Gastroesophageal sphincter (tissue), 4 donors: ENCODE results near the gene MT1G. TPM values are rescaled to one million over a fixed set of nuclear protein-coding genes. Genes with fewer than 3 reads are reported as not detected.
"Not testable (repeated sequence)": the region's sequence is repeated elsewhere in the genome, so short reads cannot be mapped to it uniquely, and the experiment has no call there.

Experiments
- ATAC-seq: fragments of 150-250 bp; one replicate; pipeline ENCODE4 v1.9.1; 2016; ENCODE audit warnings: mild to moderate bottlenecking, moderate library complexity
- H3K27ac ChIP-seq, 4 donors: fragments of 200-600 bp; sonication (generic) in 3 of 4; 1 replicate in 3 of 4; 2 replicates in 1 of 4; pipeline ENCODE4 v1.5.1; 2016 to 2019
- H3K27me3 ChIP-seq: fragments of 200-600 bp; sonication (generic); one replicate; pipeline ENCODE4 v1.5.1; 2019
- H3K36me3 ChIP-seq, 2 donors: fragments of 200-600 bp; sonication (generic); one replicate each; pipeline ENCODE4 v1.5.1; 2019; ENCODE audit warnings: control low read depth in 1 of 2
- H3K4me1 ChIP-seq, 3 donors: fragments of 200-600 bp; sonication (generic); 1 replicate in 2 of 3; 2 replicates in 1 of 3; pipeline ENCODE4 v1.5.1; 2016 to 2019; ENCODE audit warnings: control low read depth in 2 of 3
- H3K4me3 ChIP-seq, 2 donors: fragments of 200-600 bp; sonication (generic); one replicate each; pipeline ENCODE4 v1.5.1; 2019; ENCODE audit warnings: mild to moderate bottlenecking in 1 of 2, moderate library complexity in 1 of 2
- H3K9me3 ChIP-seq, 3 donors: fragments of 200-600 bp; sonication (generic); one replicate each; pipeline ENCODE4 v1.5.1; 2017 to 2019; ENCODE audit warnings: control low read depth in 2 of 3
- CTCF ChIP-seq, 4 experiments: fragments of 200-600 bp in 2 of 4; fragments of 450-650 bp in 2 of 4; sonication (generic) in 1 of 4; IDR thresholded peaks; one replicate each; pipeline ENCODE4 v1.5.1; 2017 to 2019; ENCODE audit warnings: antibody characterized with exemption in 4 of 4, mild to moderate bottlenecking in 2 of 4, moderate library complexity in 2 of 4
- EP300 ChIP-seq: sonication (generic); formaldehyde crosslinking; IDR thresholded peaks from one replicate; pipeline ENCODE4 v1.6.1; 2017; ENCODE audit warnings: antibody characterized with exemption, mild to moderate bottlenecking
- POLR2A ChIP-seq, 2 donors: fragments of 450-650 bp; IDR thresholded peaks; one replicate each; pipeline ENCODE4 v1.6.1; 2017; ENCODE audit warnings: antibody characterized with exemption in 2 of 2, mild to moderate bottlenecking in 2 of 2, moderate library complexity in 1 of 2
- POLR2AphosphoS5 ChIP-seq: sonication (generic); formaldehyde crosslinking; IDR thresholded peaks from one replicate; pipeline ENCODE4 v1.6.1; 2017; ENCODE audit warnings: antibody characterized with exemption
- WGBS, 2 donors: methylation state at CpG; one replicate each; pipeline ENCODE4 v1.1.5; 2018; ENCODE audit warnings: low coverage in 1 of 2; 5-methylcytosine and 5-hydroxymethylcytosine counted together
- total RNA-seq, 4 donors: library from RNA; depleted of rRNA; stranded (reverse); fragments of >200 nt; gene quantifications; one replicate each; pipeline ENCODE4 v1.1.0, GENCODE V29; 2016

Gene MT1G
- 10 to 100 TPM in 3 of 4 donors, not detected in 1; 16.0 to 40.0 (median 21.6) TPM for total RNA-seq

- H3K4me1 ChIP-seq: peaks cover 0 to 26% (median 15%) of the 10 kb centered on the region in 3 donors
- peaks cover 100% of the 10 kb centered on the region for H3K27me3 ChIP-seq
- no peaks in the 10 kb centered on the region for H3K36me3 ChIP-seq
- WGBS, 2 donors: 5 to 45% methylated on average over 10 to 22 of the region's 46 CpGs
- TF ChIP-seq POLR2A (IDR thresholded peaks at IDR 0.05) (no peak), EP300 (no peak), POLR2AphosphoS5 (no peak), CTCF (IDR thresholded peaks at IDR 0.05) (no peak)
- H3K9me3 ChIP-seq: no peaks in the 10 kb centered on the region
- ATAC-seq: peak; percentile 73
- no peak within 1 kb of the TSS for H3K27ac ChIP-seq
- H3K4me3 ChIP-seq: peak within 1 kb of the TSS in 1 of 2 donors; percentile 29
Observed at GRCh38 chr16:56667581-56668571, at the start of gene MT1G. Gene MT1G (minus strand): TSS chr16:56668065. CDS start chr16:56667993, 72 bp downstream.

- not testable (repeated sequence) for H3K4me3 ChIP-seq, ATAC-seq, H3K4me1 ChIP-seq, H3K9me3 ChIP-seq, H3K36me3 ChIP-seq, H3K27ac ChIP-seq, H3K27me3 ChIP-seq
- 94 to 100% methylated on average over 2 of the region's 2 CpGs for WGBS, 2 donors
Observed at GRCh38 chr16:56717532-56717931, 49.7 kb upstream of the MT1G start.

GRCh38 chr16:56716761-56717160, 48.9 kb upstream of the MT1G start:
- no peaks in the 10 kb centered on the region for H3K36me3 ChIP-seq
- no peak for ATAC-seq
- no peaks in the 10 kb centered on the region for H3K27me3 ChIP-seq
- no peaks in the 10 kb centered on the region for H3K9me3 ChIP-seq
- H3K27ac ChIP-seq: no peak overlapping the region
- 67 to 69% methylated on average over 3 of the region's 3 CpGs for WGBS, 2 donors
- no peak for TF ChIP-seq POLR2A (IDR thresholded peaks at IDR 0.05)
- TF ChIP-seq CTCF (IDR thresholded peaks at IDR 0.05): no peak
- no peak for TF ChIP-seq EP300
- no peak for TF ChIP-seq POLR2AphosphoS5
- H3K4me3 ChIP-seq: no peak overlapping the region
- H3K4me1 ChIP-seq: no peaks in the 10 kb centered on the region

- Histone ChIP-seq H3K27ac (no peak overlapping the region), H3K36me3 (no peaks in the 10 kb centered on the region), H3K9me3 (no peaks in the 10 kb centered on the region), H3K27me3 (no peaks in the 10 kb centered on the region), H3K4me1 (no peaks in the 10 kb centered on the region), H3K4me3 (no peak overlapping the region)
- TF ChIP-seq POLR2AphosphoS5: no peak
- no peak for TF ChIP-seq POLR2A (IDR thresholded peaks at IDR 0.05)
- no peak for TF ChIP-seq EP300
- TF ChIP-seq CTCF (IDR thresholded peaks at IDR 0.05): no peak
- 70 to 72% methylated on average over 4 of the region's 4 CpGs for WGBS, 2 donors
- ATAC-seq: no peak
Observed at GRCh38 chr16:56715126-56715525, 47.3 kb upstream of the MT1G start.

- H3K4me3 ChIP-seq: no peak overlapping the region
- H3K4me1 ChIP-seq: no peaks in the 10 kb centered on the region
- H3K27me3 ChIP-seq: no peaks in the 10 kb centered on the region
- ATAC-seq: no peak
- WGBS, 2 donors: 96 to 100% methylated on average over 1 to 2 of the region's 2 CpGs
- no peak overlapping the region for H3K27ac ChIP-seq
- no peak for TF ChIP-seq CTCF (IDR thresholded peaks at IDR 0.05)
- no peak for TF ChIP-seq POLR2A (IDR thresholded peaks at IDR 0.05)
- TF ChIP-seq EP300: no peak
- no peak for TF ChIP-seq POLR2AphosphoS5
- no peaks in the 10 kb centered on the region for H3K36me3 ChIP-seq
- no peaks in the 10 kb centered on the region for H3K9me3 ChIP-seq
Observed at GRCh38 chr16:56713794-56714193, 45.9 kb upstream of the MT1G start.
